NCI-H2081 treated with DMSO at 0.1 percent for 48 hours (cell line): ENCODE measurements around the gene AZIN2.
"Not testable (repeated sequence)": the region's sequence is repeated elsewhere in the genome, so short reads cannot be mapped to it uniquely, and the experiment has no call there.

ENCODE experiments used
- DNase-seq: peaks from one replicate; lab custom pipeline; 2025; lab: John Stamatoyannopoulos, UW

AZIN2 gene

GRCh38 chr1:33094971-33095604 is 14.1 kb downstream of the AZIN2 start:
- DNase-seq = peak; percentile 14

- DNase-seq = no peak
Observed at GRCh38 chr1:33096363-33097005, 15.5 kb downstream of the AZIN2 start.

GRCh38 chr1:33097137-33097611 is 16.2 kb downstream of the AZIN2 start:
- no peak for DNase-seq

GRCh38 chr1:33097762-33098161 is 16.8 kb downstream of the AZIN2 start:
- DNase-seq = no peak

- no peak for DNase-seq
Observed at GRCh38 chr1:33098371-33098770, 17.4 kb downstream of the AZIN2 start.

- DNase-seq = no peak
Observed at GRCh38 chr1:33099290-33100118, 18.6 kb downstream of the AZIN2 start.

GRCh38 chr1:33100119-33100415 is 19.1 kb downstream of the AZIN2 start:
- not testable (repeated sequence) for DNase-seq

- DNase-seq = no peak
Observed at GRCh38 chr1:33110477-33110876, 29.5 kb downstream of the AZIN2 start.

GRCh38 chr1:33111965-33112364 is 31.0 kb downstream of the AZIN2 start:
- DNase-seq = no peak

GRCh38 chr1:33117440-33118085 is 36.6 kb downstream of the AZIN2 start:
- DNase-seq = no peak

GRCh38 chr1:33118274-33118673 is 37.3 kb downstream of the AZIN2 start:
- DNase-seq = no peak

GRCh38 chr1:33119050-33119449 is 38.1 kb downstream of the AZIN2 start:
- DNase-seq = no peak

GRCh38 chr1:33119532-33120217 is 38.7 kb downstream of the AZIN2 start:
- DNase-seq = no peak

GRCh38 chr1:33120436-33121231 is 39.7 kb downstream of the AZIN2 start:
- no peak for DNase-seq

GRCh38 chr1:33121728-33122127 is 40.8 kb downstream of the AZIN2 start:
- DNase-seq = no peak

- DNase-seq = no peak
Observed at GRCh38 chr1:33122483-33123178, 41.7 kb downstream of the AZIN2 start.

GRCh38 chr1:33123266-33123665 is 42.3 kb downstream of the AZIN2 start:
- DNase-seq = no peak

- DNase-seq = not testable (repeated sequence)
Observed at GRCh38 chr1:33124647-33125046, 43.7 kb downstream of the AZIN2 start.

- DNase-seq = no peak
Observed at GRCh38 chr1:33126411-33127000, 45.6 kb downstream of the AZIN2 start.
